Gastrocnemius medialis (tissue), 4 donors: ENCODE measurements around the gene UAP1.

Source experiments
- POLR2A ChIP-seq, 2 donors: fragments of 450-650 bp; IDR thresholded peaks; one replicate each; pipeline ENCODE4 v1.6.1; 2017; ENCODE audit warnings: antibody characterized with exemption in 2 of 2, mild to moderate bottlenecking in 2 of 2, moderate library complexity in 2 of 2
- TF ChIP-seq, protein P1 (sequence below), 5 experiments: fragments of 450-650 bp in 3 of 5; fragments of 200-600 bp in 2 of 5; sonication (generic) in 2 of 5; IDR thresholded peaks in 4 of 5; conservative IDR thresholded peaks in 1 of 5; 1 replicate in 4 of 5; 2 replicates in 1 of 5; pipeline ENCODE4 v1.5.1; 2016 to 2019; ENCODE audit warnings: antibody characterized with exemption in 5 of 5, mild to moderate bottlenecking in 3 of 5, moderate library complexity in 3 of 5

DNA sequence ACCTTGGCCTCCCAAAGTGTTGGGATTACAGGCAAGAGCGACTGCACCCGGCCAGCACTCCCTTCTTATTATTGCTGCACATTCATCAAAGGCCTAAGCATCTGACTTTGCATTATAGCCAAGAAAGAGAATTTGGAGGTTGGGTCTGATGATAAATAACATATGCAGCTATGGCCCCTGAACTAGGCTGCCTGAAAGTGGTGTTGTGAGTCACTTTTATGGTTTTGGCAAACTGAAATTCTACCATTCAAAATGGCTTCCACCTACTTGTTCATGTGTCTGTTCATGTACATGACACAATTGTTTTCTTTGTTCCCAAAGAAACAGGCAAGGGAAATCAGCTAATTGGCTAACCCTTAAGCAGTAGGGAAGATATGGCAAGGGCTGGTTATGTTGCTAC, 25.0 kb upstream of the UAP1 start:
- TF ChIP-seq, protein P1, sequence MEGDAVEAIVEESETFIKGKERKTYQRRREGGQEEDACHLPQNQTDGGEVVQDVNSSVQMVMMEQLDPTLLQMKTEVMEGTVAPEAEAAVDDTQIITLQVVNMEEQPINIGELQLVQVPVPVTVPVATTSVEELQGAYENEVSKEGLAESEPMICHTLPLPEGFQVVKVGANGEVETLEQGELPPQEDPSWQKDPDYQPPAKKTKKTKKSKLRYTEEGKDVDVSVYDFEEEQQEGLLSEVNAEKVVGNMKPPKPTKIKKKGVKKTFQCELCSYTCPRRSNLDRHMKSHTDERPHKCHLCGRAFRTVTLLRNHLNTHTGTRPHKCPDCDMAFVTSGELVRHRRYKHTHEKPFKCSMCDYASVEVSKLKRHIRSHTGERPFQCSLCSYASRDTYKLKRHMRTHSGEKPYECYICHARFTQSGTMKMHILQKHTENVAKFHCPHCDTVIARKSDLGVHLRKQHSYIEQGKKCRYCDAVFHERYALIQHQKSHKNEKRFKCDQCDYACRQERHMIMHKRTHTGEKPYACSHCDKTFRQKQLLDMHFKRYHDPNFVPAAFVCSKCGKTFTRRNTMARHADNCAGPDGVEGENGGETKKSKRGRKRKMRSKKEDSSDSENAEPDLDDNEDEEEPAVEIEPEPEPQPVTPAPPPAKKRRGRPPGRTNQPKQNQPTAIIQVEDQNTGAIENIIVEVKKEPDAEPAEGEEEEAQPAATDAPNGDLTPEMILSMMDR (IDR thresholded peaks at IDR 0.05 in 4 of 5, conservative IDR thresholded peaks at IDR 0.05 in 1 of 5): no peak
- TF ChIP-seq POLR2A (IDR thresholded peaks at IDR 0.05): no peak
